HEK293T (cell line): ENCODE data around the gene PLEKHA7.

Experiments
- CTCF ChIA-PET: fragments of 350-600 bp; formaldehyde crosslinking; extraction: SDS; loops from one replicate; lab custom pipeline; 2021; ENCODE audit warnings: antibody characterized with exemption, inconsistent platforms; lab: Yijun Ruan, JAX
- POLR2A ChIA-PET: fragments of 350-600 bp; formaldehyde crosslinking; extraction: SDS; loops from one replicate; lab custom pipeline; 2020; ENCODE audit warnings: antibody characterized with exemption, inconsistent platforms; lab: Yijun Ruan, JAX
- DNase-seq: peaks from one replicate; pipeline ENCODE4 v3.0.0; 2012; ENCODE audit warnings: mixed read lengths; ENCODE audit errors: extremely low spot score
- ARNT ChIP-seq: fragments of 450-650 bp; IDR thresholded peaks from 2 replicates; pipeline ENCODE4 v1.6.1; 2017; ENCODE audit warnings: mild to moderate bottlenecking
- BHLHE40 ChIP-seq: fragments of 450-650 bp; IDR thresholded peaks from 2 replicates; pipeline ENCODE4 v1.6.1; 2016; ENCODE audit warnings: mild to moderate bottlenecking, moderate library complexity, borderline replicate concordance
- CTBP1 ChIP-seq: fragments of 450-650 bp; IDR thresholded peaks from 2 replicates; pipeline ENCODE4 v1.6.1; 2016; ENCODE audit warnings: borderline replicate concordance
- ELF4 ChIP-seq: fragments of 450-650 bp; IDR thresholded peaks from 2 replicates; pipeline ENCODE4 v1.6.1; 2017; ENCODE audit warnings: antibody characterized with exemption
- FOXA1 ChIP-seq: fragments of 450-650 bp; IDR thresholded peaks from 2 replicates; pipeline ENCODE4 v1.6.1; 2016; ENCODE audit warnings: mild to moderate bottlenecking
- FOXK2 ChIP-seq: fragments of 450-650 bp; IDR thresholded peaks from 2 replicates; pipeline ENCODE4 v1.6.1; 2016; ENCODE audit warnings: mild to moderate bottlenecking
- FOXM1 ChIP-seq: fragments of 450-650 bp; IDR thresholded peaks from 2 replicates; pipeline ENCODE4 v1.6.1; 2017; ENCODE audit warnings: mild to moderate bottlenecking, borderline replicate concordance
- HDGF ChIP-seq: fragments of 450-650 bp; IDR thresholded peaks from 2 replicates; pipeline ENCODE4 v1.6.1; 2017; ENCODE audit warnings: antibody characterized with exemption, borderline replicate concordance
- L3MBTL2 ChIP-seq: fragments of 450-650 bp; conservative IDR thresholded peaks from 2 replicates; pipeline ENCODE4 v1.6.1; 2016; ENCODE audit warnings: mild to moderate bottlenecking
- LEF1 ChIP-seq: fragments of 450-650 bp; IDR thresholded peaks from 2 replicates; pipeline ENCODE4 v1.6.1; 2017; ENCODE audit warnings: mild to moderate bottlenecking, borderline replicate concordance
- NFRKB ChIP-seq: fragments of 450-650 bp; IDR thresholded peaks from 2 replicates; pipeline ENCODE4 v1.6.1; 2016; ENCODE audit warnings: mild to moderate bottlenecking, moderate library complexity
- SP1 ChIP-seq: fragments of 450-650 bp; IDR thresholded peaks from 2 replicates; pipeline ENCODE4 v1.6.1; 2017
- SUZ12 ChIP-seq: fragments of 450-650 bp; IDR thresholded peaks from 2 replicates; pipeline ENCODE4 v1.6.1; 2016; ENCODE audit warnings: mild to moderate bottlenecking
- TARDBP ChIP-seq: fragments of 450-650 bp; IDR thresholded peaks from 2 replicates; pipeline ENCODE4 v1.6.1; 2016
- ZNF384 ChIP-seq: fragments of 450-650 bp; IDR thresholded peaks from 2 replicates; pipeline ENCODE4 v1.6.1; 2016
- TF ChIP-seq, protein P1 (sequence below): fragments of 450-650 bp; IDR thresholded peaks from 2 replicates; pipeline ENCODE4 v1.6.1; 2016

Gene PLEKHA7

DNA sequence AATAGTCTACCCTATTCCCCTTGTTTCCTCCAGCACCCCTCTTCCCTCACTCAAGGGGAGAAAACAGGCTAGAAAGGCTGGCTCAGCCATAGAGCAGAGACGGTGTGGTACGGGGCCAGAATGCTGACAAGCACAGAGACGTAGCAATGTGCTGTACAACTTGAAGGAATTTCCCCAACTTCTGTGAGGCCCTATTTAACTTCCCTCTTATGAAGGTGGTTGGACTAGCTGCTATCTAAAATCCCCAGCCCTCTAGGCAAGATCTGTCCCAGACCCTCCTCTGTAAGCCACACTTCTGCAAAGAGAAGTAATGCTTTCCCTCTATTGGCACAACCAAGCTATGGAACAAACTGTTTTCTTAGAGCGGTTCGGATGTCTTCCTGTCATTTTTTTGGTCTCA is 37.8 kb downstream of the PLEKHA7 start:
- POLR2A ChIA-PET, result interaction anchor here (1.6 kb wide), 1 partner anchor 10 kb away, joined by 4 read pairs; no protein-coding TSS in a partner anchor
- TF ChIP-seq ELF4, result no peak
- CTCF ChIA-PET, result no interaction called here
- DNase-seq, result no peak

DNA sequence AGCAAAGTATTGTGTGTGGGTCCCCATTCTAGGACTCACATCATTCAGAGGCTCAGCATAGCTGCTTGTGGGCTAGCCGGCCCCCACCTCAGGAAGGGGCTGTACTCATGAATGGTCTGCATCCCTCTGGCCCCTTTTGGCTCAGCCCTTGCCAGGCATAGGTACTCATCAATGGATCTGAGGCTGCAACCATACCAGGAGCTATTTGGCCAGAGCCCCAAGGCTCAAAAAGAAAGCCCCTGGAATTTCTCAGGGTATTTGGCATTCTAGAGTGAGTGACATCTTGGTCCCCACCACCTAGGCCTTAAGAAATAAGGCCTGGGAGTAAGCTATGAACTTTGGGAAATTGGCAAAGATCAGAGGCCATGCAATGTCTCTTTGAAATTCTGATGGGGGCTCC is 38.3 kb downstream of the PLEKHA7 start:
- no peak for DNase-seq
- CTCF ChIA-PET, result no interaction called here
- POLR2A ChIA-PET, result interaction anchor here (1.6 kb wide), 1 partner anchor 9 kb away, joined by 4 read pairs; no protein-coding TSS in a partner anchor
- TF ChIP-seq HDGF (no peak), L3MBTL2 (no peak), ELF4 (no peak), TARDBP (no peak), ARNT (no peak), FOXK2 (no peak), SP1 (no peak), CTBP1 (no peak), NFRKB (no peak), FOXA1 (no peak), ZNF384 (no peak), LEF1 (no peak), SUZ12 (no peak), FOXM1 (no peak), BHLHE40 (no peak)
- TF ChIP-seq, protein P1, sequence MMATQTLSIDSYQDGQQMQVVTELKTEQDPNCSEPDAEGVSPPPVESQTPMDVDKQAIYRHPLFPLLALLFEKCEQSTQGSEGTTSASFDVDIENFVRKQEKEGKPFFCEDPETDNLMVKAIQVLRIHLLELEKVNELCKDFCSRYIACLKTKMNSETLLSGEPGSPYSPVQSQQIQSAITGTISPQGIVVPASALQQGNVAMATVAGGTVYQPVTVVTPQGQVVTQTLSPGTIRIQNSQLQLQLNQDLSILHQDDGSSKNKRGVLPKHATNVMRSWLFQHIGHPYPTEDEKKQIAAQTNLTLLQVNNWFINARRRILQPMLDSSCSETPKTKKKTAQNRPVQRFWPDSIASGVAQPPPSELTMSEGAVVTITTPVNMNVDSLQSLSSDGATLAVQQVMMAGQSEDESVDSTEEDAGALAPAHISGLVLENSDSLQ, result no peak

DNA sequence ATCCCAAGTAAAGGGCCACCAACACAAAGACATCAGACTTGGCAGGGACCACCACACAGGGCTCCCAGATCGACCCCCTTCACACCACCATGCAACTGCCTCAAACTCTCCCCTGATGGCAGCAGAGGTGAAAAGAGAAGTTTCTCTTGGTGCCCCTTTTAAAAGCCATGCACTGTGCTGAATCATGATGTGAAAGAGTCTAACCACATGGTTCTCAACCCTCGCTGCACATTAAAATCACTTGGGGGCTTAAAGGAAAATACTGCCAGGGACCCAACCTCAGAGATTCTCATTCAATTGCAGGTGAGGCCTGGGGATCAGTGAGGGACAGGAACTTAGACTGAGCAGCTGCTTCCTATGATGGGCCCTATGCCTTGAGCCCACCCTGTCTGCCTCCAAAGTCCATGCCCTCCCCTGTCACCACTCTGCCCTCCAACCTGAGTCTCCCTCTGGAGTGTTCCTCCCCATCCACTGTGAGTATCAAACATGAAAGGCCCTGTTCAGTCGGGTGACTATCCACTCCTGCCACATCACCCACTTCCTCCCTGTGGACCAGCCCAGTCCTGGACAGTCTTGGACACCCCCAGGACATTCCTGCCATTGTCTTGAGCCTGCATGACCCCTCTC is 40.8 kb downstream of the PLEKHA7 start:
- ChIA-PET CTCF (no interaction called here), POLR2A (no interaction called here)
- TF ChIP-seq SUZ12 (no peak), NFRKB (no peak), BHLHE40 (no peak)
- DNase-seq, result no peak

DNA sequence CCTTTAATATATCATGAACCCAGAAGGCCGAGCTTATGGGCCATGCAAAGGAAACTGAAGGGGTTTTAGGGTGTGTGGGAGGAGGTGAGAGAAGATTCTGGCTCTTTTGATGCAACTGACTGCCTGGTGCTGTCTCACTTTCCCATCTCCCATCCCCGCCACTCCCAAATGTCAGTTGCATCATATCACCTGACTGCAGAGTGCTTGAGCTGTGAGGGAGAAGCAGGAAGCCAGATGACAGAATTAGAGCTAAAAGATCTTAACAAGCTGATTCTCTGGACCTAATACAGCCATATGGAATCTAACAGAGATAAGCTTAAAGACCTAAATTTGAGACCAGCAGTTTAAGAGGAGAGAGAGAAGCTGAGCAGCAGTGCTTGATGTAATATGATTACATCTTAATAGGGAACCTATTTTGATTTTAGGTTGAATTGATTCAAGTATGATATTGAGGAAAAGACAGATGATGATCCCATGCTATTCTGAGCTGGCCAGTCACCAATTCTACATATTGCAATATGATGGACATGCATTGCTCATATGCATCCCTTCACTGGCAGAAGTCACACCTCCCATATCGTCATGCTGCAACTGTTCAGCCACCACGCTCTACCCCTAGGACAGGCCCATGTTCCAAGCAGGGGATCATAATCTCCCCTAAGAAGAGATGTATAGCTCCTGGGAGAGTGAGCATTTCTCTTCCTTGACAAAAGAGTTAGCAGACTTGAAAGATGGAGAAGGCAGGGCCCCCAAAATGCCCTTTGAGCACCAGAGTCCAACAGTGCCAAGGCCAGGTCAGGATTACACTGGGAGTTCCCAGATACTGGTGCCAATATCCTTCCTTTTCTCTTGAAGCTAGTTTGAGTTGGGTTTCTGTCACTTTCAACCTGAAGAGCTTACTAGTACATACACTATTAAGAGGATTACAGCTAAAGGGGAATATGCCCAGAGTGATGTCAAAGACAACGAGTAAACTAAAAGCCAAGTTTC is 44.9 kb downstream of the PLEKHA7 start:
- DNase-seq, result no peak
- POLR2A ChIA-PET, result interaction anchor here (0.6 to 0.9 kb wide), 2 partner anchors 18 to 40 kb away, joined by 3 read pairs; no protein-coding TSS in a partner anchor
- CTCF ChIA-PET, result no interaction called here
- TF ChIP-seq ARNT (no peak), CTBP1 (no peak), LEF1 (no peak), L3MBTL2 (no peak), TARDBP (no peak), SUZ12 (no peak), FOXM1 (no peak), BHLHE40 (no peak), FOXK2 (no peak), NFRKB (no peak), HDGF (no peak), ZNF384 (no peak), FOXA1 (no peak), SP1 (no peak), ELF4 (no peak)
- TF ChIP-seq, protein P1, result no peak

DNA sequence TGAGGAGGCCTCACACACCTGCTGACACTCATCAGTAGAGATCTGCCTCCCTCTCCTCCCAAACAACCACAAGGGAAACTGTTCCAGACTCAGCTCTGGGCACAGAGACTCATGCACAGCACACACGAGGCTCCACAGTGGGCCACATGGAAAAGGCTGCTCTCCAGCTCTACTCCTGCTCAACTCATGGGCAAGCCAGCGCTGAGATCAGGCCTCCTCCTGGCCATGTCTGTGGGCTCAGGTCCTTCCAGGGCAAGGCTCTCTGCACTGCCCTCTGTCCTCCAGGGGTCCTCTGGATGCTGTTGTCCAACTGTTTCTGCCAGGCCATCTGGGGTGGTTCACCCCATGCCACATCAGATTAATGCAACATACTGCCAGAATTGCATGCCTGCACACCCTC is 46.0 kb downstream of the PLEKHA7 start:
- CTCF ChIA-PET, result no interaction called here
- TF ChIP-seq FOXA1, result no peak
- no peak for TF ChIP-seq L3MBTL2
- no peak for TF ChIP-seq SP1
- no peak for TF ChIP-seq FOXK2
- TF ChIP-seq HDGF, result no peak
- no peak for TF ChIP-seq BHLHE40
- no peak for TF ChIP-seq NFRKB
- POLR2A ChIA-PET, result no interaction called here
- no peak for DNase-seq

DNA sequence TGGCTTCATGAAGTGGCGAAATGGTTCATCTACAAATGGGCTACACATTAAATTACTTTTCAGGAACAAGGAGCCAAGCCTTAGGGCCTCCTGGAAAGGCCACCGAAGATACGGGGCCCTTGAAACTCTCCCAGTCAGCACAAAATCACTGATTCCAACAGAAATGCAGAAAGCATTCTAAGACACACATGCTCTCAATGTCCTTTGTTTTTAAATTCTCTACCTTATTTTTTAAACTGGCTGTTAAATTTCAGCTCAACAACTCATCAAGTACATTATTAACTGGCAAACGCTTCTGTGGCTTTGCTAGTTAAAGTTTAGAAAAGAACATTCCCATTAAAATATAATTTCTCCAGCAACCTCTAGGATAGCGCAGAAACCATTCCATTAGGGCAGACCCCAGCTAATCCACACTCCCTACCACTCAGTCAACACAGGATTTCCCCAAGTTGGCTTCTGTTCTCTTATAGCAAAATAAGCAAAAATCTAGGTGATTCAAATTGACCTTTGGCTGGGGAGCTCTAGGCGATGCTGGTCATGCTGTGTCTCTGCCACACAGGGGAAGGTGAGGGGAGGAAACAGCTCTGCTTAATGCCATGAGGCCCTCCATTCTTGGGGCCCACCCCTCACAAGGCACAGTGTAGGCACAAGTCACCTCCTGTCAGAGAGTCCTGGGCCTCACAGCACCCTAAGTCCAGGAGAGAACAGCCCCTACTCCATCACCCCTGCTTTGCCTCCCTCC is 47.1 kb downstream of the PLEKHA7 start:
- ChIA-PET CTCF (no interaction called here), POLR2A (interaction anchor here (1.3 kb wide), 2 partner anchors 9 to 15 kb away, joined by 3 to 4 read pairs; no protein-coding TSS in a partner anchor)
- no peak for DNase-seq
- TF ChIP-seq HDGF (no peak), ELF4 (no peak), FOXA1 (no peak), ARNT (no peak), FOXM1 (no peak), ZNF384 (no peak), SP1 (no peak), CTBP1 (no peak), L3MBTL2 (no peak), LEF1 (no peak), FOXK2 (no peak), SUZ12 (no peak), NFRKB (no peak), TARDBP (no peak)
- TF ChIP-seq, protein P1, result no peak
